A549 (cell line): Measurements from ENCODE around the gene CTSA. TPM values are rescaled to one million over a fixed set of nuclear protein-coding genes. Genes with fewer than 3 reads are reported as not detected.
"Not testable (repeated sequence)": the region's sequence is repeated elsewhere in the genome, so short reads cannot be mapped to it uniquely, and the experiment has no call there.

Experiments used
- ATAC-seq, 2 experiments: fragments of 200-7000 bp in 1 of 2; fragments of >200 bp in 1 of 2; cut with Nextera tagmentation in 1 of 2; cut with Tn5 transposase in 1 of 2; 3 replicates each; pipeline versions ENCODE4 v1.8.0 to v1.9.1; 2018 to 2020; ENCODE audit warnings: mild to moderate bottlenecking in 1 of 2, moderate library complexity in 1 of 2
- CTCF ChIA-PET: fragments of 300-600 bp; sonication (Branson Sonifier 250); formaldehyde crosslinking; extraction: SDS; loops from one replicate; lab custom pipeline; 2021; ENCODE audit warnings: antibody characterized with exemption, inconsistent platforms; lab: Yijun Ruan, JAX
- POLR2A ChIA-PET: fragments of 350-600 bp; formaldehyde crosslinking; extraction: SDS; loops from one replicate; lab custom pipeline; 2021; ENCODE audit warnings: antibody characterized with exemption, inconsistent platforms; lab: Yijun Ruan, JAX
- DNase-seq, 2 experiments: peaks; one replicate each; pipeline versions ENCODE4 v3.0.0 to v3.0.0-alpha.2; 2011 to 2016; ENCODE audit warnings: low read depth in 1 of 2, low spot score in 1 of 2
- FAIRE-seq: peaks from 2 replicates; lab custom pipeline; 2011; peaks lifted over from hg19 to GRCh38; lab: Jason Lieb, UNC
- H3K27ac ChIP-seq, 2 experiments: fragments of >200 bp; sonication (Bioruptor Twin); formaldehyde crosslinking; 3 replicates each; pipeline ENCODE4 v1.5.1; 2016 to 2017
- H3K4me1 ChIP-seq: fragments of >200 bp; sonication (Bioruptor Twin); formaldehyde crosslinking; 3 replicates; pipeline ENCODE4 v1.6.1; 2016
- H3K4me2 ChIP-seq: fragments of >200 bp; sonication (Bioruptor Twin); formaldehyde crosslinking; 3 replicates; pipeline ENCODE4 v1.6.1; 2016
- H3K4me3 ChIP-seq: fragments of >200 bp; sonication (Bioruptor Twin); formaldehyde crosslinking; 3 replicates; pipeline ENCODE4 v1.5.1; 2016
- H3K9me3 ChIP-seq: fragments of >200 bp; sonication (Bioruptor Twin); formaldehyde crosslinking; 3 replicates; pipeline ENCODE4 v1.6.1; 2016
- BHLHE40 ChIP-seq: IDR thresholded peaks from 2 replicates; pipeline ENCODE4 v1.6.1; 2012; ENCODE audit warnings: low read depth, low read length, inconsistent platforms
- CBX2 ChIP-seq: fragments of 200-600 bp; sonication (generic); IDR thresholded peaks from 2 replicates; pipeline ENCODE4 v1.6.1; 2016; ENCODE audit warnings: low read depth, mild to moderate bottlenecking, borderline replicate concordance
- CBX8 ChIP-seq: fragments of 200-600 bp; sonication (generic); IDR thresholded peaks from 2 replicates; pipeline ENCODE4 v1.6.1; 2016
- CEBPB ChIP-seq, 2 experiments: fragments of >200 bp in 1 of 2; sonication (Bioruptor Twin) in 1 of 2; formaldehyde crosslinking in 1 of 2; IDR thresholded peaks; 2 replicates each; pipeline ENCODE4 v1.6.1; 2012 to 2016
- CHD2 ChIP-seq: fragments of 150-350 bp; IDR thresholded peaks from 2 replicates; pipeline ENCODE4 v1.6.1; 2014; ENCODE audit warnings: low read length; ENCODE audit not compliant: partially characterized antibody
- E2F6 ChIP-seq: IDR thresholded peaks from 2 replicates; pipeline ENCODE4 v1.6.1; 2012; ENCODE audit warnings: low read depth, borderline replicate concordance
- ESRRA ChIP-seq: fragments of 150-350 bp; IDR thresholded peaks from 2 replicates; pipeline ENCODE4 v1.6.1; 2014; ENCODE audit warnings: mild to moderate bottlenecking, low read length, borderline replicate concordance
- FOSL2 ChIP-seq, 2 experiments: fragments of 450-650 bp in 1 of 2; fragments of >200 bp in 1 of 2; sonication (Bioruptor Twin) in 1 of 2; formaldehyde crosslinking; IDR thresholded peaks; 2 replicates each; pipeline versions ENCODE4 v1.5.0 to v1.6.1; 2016 to 2020; ENCODE audit warnings: mild to moderate bottlenecking in 1 of 2, moderate library complexity in 1 of 2
- FOXS1 ChIP-seq: fragments of 250-450 bp; sonication (Bioruptor Pico); IDR thresholded peaks from 2 replicates; pipeline ENCODE4 v1.5.0; 2020; ENCODE audit warnings: mild to moderate bottlenecking, moderate library complexity
- HES2 ChIP-seq: fragments of >200 bp; sonication (Bioruptor Twin); formaldehyde crosslinking; IDR thresholded peaks from 2 replicates; pipeline ENCODE4 v1.6.1; 2016
- HOXB5 ChIP-seq: fragments of 250-450 bp; sonication (Bioruptor Pico); IDR thresholded peaks from 2 replicates; pipeline ENCODE4 v1.5.0; 2020; ENCODE audit warnings: mild to moderate bottlenecking, moderate library complexity
- NR3C1 ChIP-seq: fragments of >200 bp; sonication (Bioruptor Twin); formaldehyde crosslinking; IDR thresholded peaks from 3 replicates; pipeline ENCODE4 v1.6.1; 2017
- POLR2AphosphoS2 ChIP-seq: conservative IDR thresholded peaks from 2 replicates; pipeline ENCODE4 v1.6.1; 2012; ENCODE audit warnings: low read length, improper control_type of control experiment, inconsistent platforms
- RAD21 ChIP-seq, 2 experiments: fragments of >200 bp in 1 of 2; sonication (Bioruptor Twin) in 1 of 2; formaldehyde crosslinking in 1 of 2; IDR thresholded peaks in 1 of 2; conservative IDR thresholded peaks in 1 of 2; 2 replicates in 1 of 2; 3 replicates in 1 of 2; pipeline ENCODE4 v1.6.1; 2012 to 2018; ENCODE audit warnings: inconsistent platforms in 1 of 2
- RARB ChIP-seq: fragments of 250-450 bp; sonication (Bioruptor Pico); IDR thresholded peaks from 2 replicates; pipeline ENCODE4 v1.8.0; 2021; ENCODE audit warnings: mild to moderate bottlenecking, moderate library complexity
- REST ChIP-seq: fragments of 200-600 bp; sonication (generic); IDR thresholded peaks from 2 replicates; pipeline ENCODE4 v1.6.1; 2016; ENCODE audit warnings: antibody characterized with exemption, mild to moderate bottlenecking, moderate library complexity
- TFCP2L1 ChIP-seq: fragments of 250-450 bp; sonication (Bioruptor Pico); IDR thresholded peaks from 2 replicates; pipeline ENCODE4 v1.5.0; 2021; ENCODE audit warnings: mild to moderate bottlenecking
- ZNF302 ChIP-seq: fragments of 250-450 bp; sonication (Bioruptor Pico); IDR thresholded peaks from 2 replicates; pipeline ENCODE4 v1.9.0; 2021; ENCODE audit warnings: inconsistent platforms, mild to moderate bottlenecking, moderate library complexity
- ZSCAN20 ChIP-seq: fragments of 250-450 bp; sonication (Bioruptor Pico); IDR thresholded peaks from 2 replicates; pipeline ENCODE4 v1.8.0; 2022; ENCODE audit warnings: mild to moderate bottlenecking, moderate library complexity
- WGBS: methylation state at CpG from one replicate; pipeline ENCODE4 v1.1.6; 2017; ENCODE audit errors: missing lambda C conversion rate; 5-methylcytosine and 5-hydroxymethylcytosine counted together
- polyA plus RNA-seq, 4 experiments: library from polyadenylated mRNA; depleted of rRNA in 3 of 4; stranded (reverse); fragments of >200 nt; fragmentation: RNase III in 1 of 4; extraction: RNeasy Plus Mini Kit Qiagen cat#74134 plus additional on column Dnase treatment in 1 of 4; gene quantifications; 2 replicates in 3 of 4; 3 replicates in 1 of 4; pipeline ENCODE4 v1.2.3, GENCODE V29; 2011 to 2017

Gene CTSA
- polyA plus RNA-seq, 2 of the 4 experiments (the other 2 are of a cell fraction), result 53.1 to 95.6 TPM

GRCh38 chr20:45872626-45873025 is 18.5 kb upstream of the CTSA start:
- ChIA-PET POLR2A (interaction anchor here (0.5 kb wide), 1 partner anchor 13 kb away, joined by 4 read pairs; no protein-coding TSS in a partner anchor), CTCF (interaction anchor here (0.5 to 1.6 kb wide), 5 partner anchors 10 to 141 kb away, joined by 3 to 6 read pairs (median 3); no protein-coding TSS in a partner anchor)
- Histone ChIP-seq H3K4me1 (0 out of 3 replicates have a peak, but pooled peaks cover 4% of the 10 kb centered on the region), H3K9me3 (no peaks in the 10 kb centered on the region), H3K27ac (no peak overlapping the region), H3K4me2 (no peak overlapping the region), H3K4me3 (no peak overlapping the region)
- 85% methylated on average over 3 of the region's 4 CpGs for WGBS
- FAIRE-seq (no peak), DNase-seq (no peak), ATAC-seq (no peak)
- TF ChIP-seq RARB (no peak), BHLHE40 (no peak), CHD2 (no peak), ESRRA (no peak), HOXB5 (CRISPR knock-in tag) (no peak), CBX8 (no peak), FOXS1 (CRISPR knock-in tag) (no peak), REST (no peak), NR3C1 (no peak), FOSL2 (IDR thresholded peaks at IDR 0.05) (no peak), FOSL2 (CRISPR knock-in tag; IDR thresholded peaks at IDR 0.05) (no peak), ZNF302 (no peak), CEBPB (IDR thresholded peaks at IDR 0.05) (no peak)

- ChIA-PET CTCF (interaction anchor here (1.6 kb wide), 1 partner anchor 12 kb away, joined by 6 read pairs; no protein-coding TSS in a partner anchor), POLR2A (no interaction called here)
- no peaks in the 10 kb centered on the region for H3K9me3 ChIP-seq
- no peak for ATAC-seq
- no peak overlapping the region for H3K4me2 ChIP-seq
- no peak overlapping the region for H3K4me3 ChIP-seq
- H3K4me1 ChIP-seq, result no peaks in the 10 kb centered on the region
- no peak for FAIRE-seq
- DNase-seq, result no peak
- H3K27ac ChIP-seq, result no peak overlapping the region
- no peak for TF ChIP-seq ESRRA
- TF ChIP-seq RAD21 (conservative IDR thresholded peaks at IDR 0.05 in 1 of 2, IDR thresholded peaks at IDR 0.05 in 1 of 2), result no peak
- TF ChIP-seq HES2, result no peak
- no peak for TF ChIP-seq E2F6
- TF ChIP-seq ZSCAN20 (CRISPR knock-in tag), result no peak
- no peak for TF ChIP-seq CBX2
- no peak for TF ChIP-seq TFCP2L1 (CRISPR knock-in tag)
- no peak for TF ChIP-seq POLR2AphosphoS2
- no peak for TF ChIP-seq CHD2
- WGBS, result 75% methylated on average over 1 of the region's 1 CpG
Observed at GRCh38 chr20:45873409-45874103, 17.6 kb upstream of the CTSA start.

- CTCF ChIA-PET, H3K4me3 ChIP-seq, POLR2A ChIA-PET, H3K4me2 ChIP-seq, H3K4me1 ChIP-seq, H3K27ac ChIP-seq, DNase-seq, FAIRE-seq, ATAC-seq, H3K9me3 ChIP-seq: not testable (repeated sequence)
- WGBS, result 78% methylated on average over 10 of the region's 10 CpGs
Observed at GRCh38 chr20:45874104-45874481, 17.0 kb upstream of the CTSA start.
